Esophagus squamous epithelium (tissue), 5 donors: ENCODE data around the gene PPL. TPM values are rescaled to one million over a fixed set of nuclear protein-coding genes. Genes with fewer than 3 reads are reported as not detected.

ENCODE experiments used
- DNase-seq: peaks from one replicate; lab custom pipeline; 2025; lab: John Stamatoyannopoulos, UW
- H3K27ac ChIP-seq, 4 donors: fragments of 200-600 bp; sonication (generic); one replicate each; pipeline ENCODE4 v1.5.1; 2016 to 2019; ENCODE audit warnings: mild to moderate bottlenecking in 1 of 4
- H3K27me3 ChIP-seq, 4 donors: fragments of 200-600 bp; sonication (generic); 1 replicate in 3 of 4; 2 replicates in 1 of 4; pipeline versions ENCODE4 v1.5.1 to v1.6.0; 2017 to 2021; ENCODE audit warnings: antibody characterized with exemption in 1 of 4
- H3K36me3 ChIP-seq, 3 donors: fragments of 200-600 bp; sonication (generic); one replicate each; pipeline ENCODE4 v1.5.1; 2016 to 2019
- H3K4me1 ChIP-seq, 3 donors: fragments of 200-600 bp; sonication (generic); one replicate each; pipeline ENCODE4 v1.5.1; 2017 to 2019
- H3K4me3 ChIP-seq, 4 donors: fragments of 200-600 bp; sonication (generic); 1 replicate in 3 of 4; 2 replicates in 1 of 4; pipeline ENCODE4 v1.5.1; 2016 to 2019; ENCODE audit warnings: mild to moderate bottlenecking in 2 of 4, moderate library complexity in 1 of 4
- H3K9me3 ChIP-seq, 3 donors: fragments of 200-600 bp; sonication (generic); one replicate each; pipeline ENCODE4 v1.5.1; 2016 to 2019
- POLR2A ChIP-seq, 4 donors: fragments of 450-650 bp; IDR thresholded peaks; one replicate each; pipeline ENCODE4 v1.6.1; 2017; ENCODE audit warnings: antibody characterized with exemption in 4 of 4, mild to moderate bottlenecking in 4 of 4, moderate library complexity in 3 of 4
- WGBS, 2 donors: methylation state at CpG; one replicate each; pipeline ENCODE4 v1.1.5; 2018; 5-methylcytosine and 5-hydroxymethylcytosine counted together
- intact Hi-C: fragments of 100-400 bp; cut with DNase I; formaldehyde crosslinking; loops from one replicate; pipeline ENCODE4 v1.15.0; 2022
- total RNA-seq, 4 donors: library from RNA; depleted of rRNA; stranded (reverse); fragments of >200 nt; gene quantifications; one replicate each; pipeline ENCODE4 v1.1.0, GENCODE V29; 2016
- TF ChIP-seq, protein P1 (sequence below), 6 experiments: fragments of 450-650 bp in 4 of 6; fragments of 200-600 bp in 2 of 6; sonication (generic) in 2 of 6; IDR thresholded peaks; one replicate each; pipeline ENCODE4 v1.5.1; 2016 to 2019; ENCODE audit warnings: antibody characterized with exemption in 6 of 6, mild to moderate bottlenecking in 4 of 6, moderate library complexity in 4 of 6
- donor health status: DM: yes; HTN: yes; CAD: no.

The PPL gene
- total RNA-seq, 4 donors from 2014 or later, result 504 to 1,677 (median 860) TPM

DNA sequence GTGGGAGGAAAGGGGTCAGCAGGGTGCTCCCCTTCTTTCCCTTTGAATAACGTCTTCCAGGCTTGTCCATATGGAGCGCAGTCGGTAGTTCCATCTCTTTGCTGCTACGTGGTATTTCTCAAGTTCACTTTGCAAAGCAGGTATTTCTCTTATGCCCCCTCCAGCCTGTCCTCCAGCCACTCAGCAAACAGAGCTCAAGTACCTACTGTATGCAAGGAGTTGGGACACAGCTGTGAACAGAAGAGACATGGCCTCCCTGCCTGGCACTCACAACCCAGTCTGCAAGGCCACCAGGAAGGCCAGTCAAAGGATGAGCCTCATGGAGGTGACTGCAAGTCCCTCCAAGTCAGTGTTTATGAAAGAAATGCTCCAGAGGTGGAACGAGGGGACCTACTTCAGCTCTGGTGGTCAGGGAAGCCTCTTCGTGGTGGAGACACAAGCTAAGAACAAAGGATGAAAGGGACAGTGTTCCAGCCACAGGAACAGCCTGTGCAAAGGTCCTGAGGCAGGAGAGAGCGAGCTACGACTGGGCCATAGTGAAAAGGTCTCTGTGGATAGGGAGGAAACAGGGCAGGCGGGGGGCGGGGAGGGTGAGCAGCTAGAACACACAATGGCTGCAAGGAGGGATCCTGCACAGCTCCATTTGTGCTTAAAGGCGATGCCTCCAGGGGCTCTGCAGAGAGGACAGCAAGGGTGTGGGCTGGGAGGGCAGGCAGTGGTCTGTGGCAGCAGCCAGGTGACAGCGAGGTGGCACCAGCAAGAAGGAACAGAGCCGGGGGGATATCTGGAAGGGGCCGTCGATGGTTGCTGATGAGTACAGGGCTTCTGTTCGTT, 32.6 kb downstream of the PPL start:
- intact Hi-C loops, result no loop called here
- no peak for TF ChIP-seq POLR2A (IDR thresholded peaks at IDR 0.05)
- TF ChIP-seq, protein P1, sequence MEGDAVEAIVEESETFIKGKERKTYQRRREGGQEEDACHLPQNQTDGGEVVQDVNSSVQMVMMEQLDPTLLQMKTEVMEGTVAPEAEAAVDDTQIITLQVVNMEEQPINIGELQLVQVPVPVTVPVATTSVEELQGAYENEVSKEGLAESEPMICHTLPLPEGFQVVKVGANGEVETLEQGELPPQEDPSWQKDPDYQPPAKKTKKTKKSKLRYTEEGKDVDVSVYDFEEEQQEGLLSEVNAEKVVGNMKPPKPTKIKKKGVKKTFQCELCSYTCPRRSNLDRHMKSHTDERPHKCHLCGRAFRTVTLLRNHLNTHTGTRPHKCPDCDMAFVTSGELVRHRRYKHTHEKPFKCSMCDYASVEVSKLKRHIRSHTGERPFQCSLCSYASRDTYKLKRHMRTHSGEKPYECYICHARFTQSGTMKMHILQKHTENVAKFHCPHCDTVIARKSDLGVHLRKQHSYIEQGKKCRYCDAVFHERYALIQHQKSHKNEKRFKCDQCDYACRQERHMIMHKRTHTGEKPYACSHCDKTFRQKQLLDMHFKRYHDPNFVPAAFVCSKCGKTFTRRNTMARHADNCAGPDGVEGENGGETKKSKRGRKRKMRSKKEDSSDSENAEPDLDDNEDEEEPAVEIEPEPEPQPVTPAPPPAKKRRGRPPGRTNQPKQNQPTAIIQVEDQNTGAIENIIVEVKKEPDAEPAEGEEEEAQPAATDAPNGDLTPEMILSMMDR (IDR thresholded peaks at IDR 0.05), result no peak
- H3K4me3 ChIP-seq, result no peak overlapping the region

DNA sequence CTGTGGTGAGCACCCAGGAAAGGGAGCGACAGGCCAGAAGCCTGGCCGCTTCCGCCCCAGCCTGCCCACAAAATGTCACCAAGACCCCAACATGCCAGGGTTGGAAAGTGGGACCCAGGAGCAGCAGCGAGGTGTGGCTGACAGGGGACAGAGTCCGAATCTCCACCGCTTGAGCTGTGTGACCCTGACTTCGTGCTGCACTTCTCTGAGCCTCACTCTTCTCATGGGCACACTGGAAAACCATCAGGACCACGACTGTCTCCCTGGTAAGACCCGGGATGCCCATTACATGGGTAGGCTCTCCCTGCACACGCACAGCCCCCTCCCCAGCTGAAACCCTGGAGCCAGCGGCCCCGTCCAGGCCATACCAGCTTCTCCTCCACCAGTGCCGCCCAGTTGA, 34.9 kb downstream of the PPL start:
- Histone ChIP-seq H3K36me3 (peaks cover 28 to 100% (median 29%) of the 10 kb centered on the region in 3 donors), H3K27me3 (no peaks in the 10 kb centered on the region), H3K4me1 (peaks cover 0 to 7% (median 0%) of the 10 kb centered on the region in 3 donors), H3K27ac (no peak overlapping the region), H3K9me3 (no peaks in the 10 kb centered on the region), H3K4me3 (no peak overlapping the region)
- 94 to 96% methylated on average over 5 to 9 of the region's 13 CpGs for WGBS, 2 donors
- no peak for TF ChIP-seq POLR2A (IDR thresholded peaks at IDR 0.05)
- TF ChIP-seq, protein P1 (IDR thresholded peaks at IDR 0.05), result no peak
- intact Hi-C loops, result no loop called here
- no peak for DNase-seq

More for the DNA sequence above, 32.6 kb downstream of the PPL start:
- no peak for DNase-seq
- H3K27ac ChIP-seq, result no peak overlapping the region
- WGBS, 2 donors, result 80% methylated on average over 16 of the region's 16 CpGs
- peaks cover 14 to 100% (median 15%) of the 10 kb centered on the region in 3 donors for H3K36me3 ChIP-seq
- H3K9me3 ChIP-seq, result no peaks in the 10 kb centered on the region
- H3K4me1 ChIP-seq, result no peaks in the 10 kb centered on the region
- no peaks in the 10 kb centered on the region for H3K27me3 ChIP-seq

DNA sequence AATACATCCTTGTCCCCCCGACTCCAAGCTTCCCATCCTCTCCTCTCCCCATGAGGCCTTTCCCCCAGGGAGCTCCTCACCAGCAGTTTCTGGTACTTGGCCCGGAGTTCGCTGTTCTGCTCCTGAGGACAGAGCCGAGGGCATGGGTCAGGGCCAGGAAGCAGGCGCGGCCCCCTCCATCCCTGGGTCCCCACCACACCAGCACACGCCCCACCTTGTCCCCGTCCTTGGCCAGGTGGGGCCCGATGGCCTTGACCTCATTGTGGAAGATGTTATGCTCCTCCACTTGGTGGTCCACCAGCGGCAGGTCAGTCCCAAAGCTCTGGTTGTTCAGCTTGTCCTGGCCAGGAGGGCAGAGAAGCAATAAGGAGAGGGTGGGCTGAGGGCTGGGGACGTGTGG, 36.2 kb downstream of the PPL start:
- Histone ChIP-seq H3K36me3 (peaks cover 28 to 100% (median 29%) of the 10 kb centered on the region in 3 donors), H3K27ac (peak overlapping the region in 1 of 4 donors; percentile 21), H3K27me3 (no peaks in the 10 kb centered on the region), H3K4me3 (no peak overlapping the region), H3K4me1 (peaks cover 0 to 7% (median 0%) of the 10 kb centered on the region in 3 donors), H3K9me3 (no peaks in the 10 kb centered on the region)
- intact Hi-C loops, result no loop called here
- 90 to 100% methylated on average over 1 to 4 of the region's 11 CpGs for WGBS, 2 donors
- TF ChIP-seq POLR2A (IDR thresholded peaks at IDR 0.05), result no peak
- no peak for DNase-seq

DNA sequence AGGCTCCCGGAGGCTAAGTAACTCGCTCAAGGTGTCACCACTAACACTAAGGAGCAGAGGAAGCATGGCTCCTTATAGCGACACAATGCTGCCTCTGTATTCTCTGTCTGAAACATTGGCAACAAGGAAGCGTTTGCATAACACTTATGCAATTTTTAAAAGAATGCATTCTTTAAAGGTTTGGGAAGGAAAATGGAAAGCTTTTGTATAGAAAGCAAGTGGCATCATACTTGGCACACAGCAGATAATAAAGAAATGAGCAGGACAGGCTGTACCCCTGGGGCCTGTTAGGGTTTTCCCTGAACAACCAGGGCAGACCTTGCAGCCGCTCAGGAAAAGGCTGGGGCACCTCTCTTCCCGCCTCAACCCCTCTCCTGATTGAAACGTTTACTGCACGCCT, 36.9 kb downstream of the PPL start:
- Histone ChIP-seq H3K27ac (no peak overlapping the region), H3K4me3 (no peak overlapping the region), H3K4me1 (peaks cover 0 to 7% (median 0%) of the 10 kb centered on the region in 3 donors), H3K9me3 (no peaks in the 10 kb centered on the region), H3K36me3 (peaks cover 33 to 100% (median 35%) of the 10 kb centered on the region in 3 donors), H3K27me3 (no peaks in the 10 kb centered on the region)
- TF ChIP-seq POLR2A (IDR thresholded peaks at IDR 0.05), result no peak
- no peak for DNase-seq
- 51 to 61% methylated on average over 7 to 8 of the region's 8 CpGs for WGBS, 2 donors
- intact Hi-C loops, result no loop called here

DNA sequence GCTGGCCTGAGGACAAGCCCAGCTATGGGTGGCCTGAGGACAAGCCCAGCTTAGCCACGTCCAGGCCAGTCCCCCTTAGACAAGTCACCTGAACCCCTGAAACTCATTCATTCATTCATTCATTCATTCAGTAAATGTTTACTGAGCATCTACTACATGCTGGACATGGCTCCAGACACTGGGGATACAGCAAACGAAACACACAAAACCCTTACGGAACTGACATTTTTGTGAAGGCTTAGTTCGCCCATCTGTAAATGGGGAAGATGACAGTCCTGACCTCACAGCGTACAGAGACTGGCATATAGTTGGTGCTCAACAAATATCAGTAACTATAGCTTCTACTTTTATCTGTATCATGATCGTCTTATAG, 37.5 kb downstream of the PPL start:
- Histone ChIP-seq H3K36me3 (peaks cover 34 to 100% (median 41%) of the 10 kb centered on the region in 3 donors), H3K27me3 (no peaks in the 10 kb centered on the region), H3K9me3 (no peaks in the 10 kb centered on the region), H3K27ac (no peak overlapping the region), H3K4me3 (no peak overlapping the region), H3K4me1 (peaks cover 0 to 7% (median 0%) of the 10 kb centered on the region in 3 donors)
- WGBS, 2 donors, result 76 to 80% methylated on average over 6 of the region's 6 CpGs
- DNase-seq, result no peak
- TF ChIP-seq, protein P1 (IDR thresholded peaks at IDR 0.05), result no peak
- no peak for TF ChIP-seq POLR2A (IDR thresholded peaks at IDR 0.05)
- intact Hi-C loops, result no loop called here

DNA sequence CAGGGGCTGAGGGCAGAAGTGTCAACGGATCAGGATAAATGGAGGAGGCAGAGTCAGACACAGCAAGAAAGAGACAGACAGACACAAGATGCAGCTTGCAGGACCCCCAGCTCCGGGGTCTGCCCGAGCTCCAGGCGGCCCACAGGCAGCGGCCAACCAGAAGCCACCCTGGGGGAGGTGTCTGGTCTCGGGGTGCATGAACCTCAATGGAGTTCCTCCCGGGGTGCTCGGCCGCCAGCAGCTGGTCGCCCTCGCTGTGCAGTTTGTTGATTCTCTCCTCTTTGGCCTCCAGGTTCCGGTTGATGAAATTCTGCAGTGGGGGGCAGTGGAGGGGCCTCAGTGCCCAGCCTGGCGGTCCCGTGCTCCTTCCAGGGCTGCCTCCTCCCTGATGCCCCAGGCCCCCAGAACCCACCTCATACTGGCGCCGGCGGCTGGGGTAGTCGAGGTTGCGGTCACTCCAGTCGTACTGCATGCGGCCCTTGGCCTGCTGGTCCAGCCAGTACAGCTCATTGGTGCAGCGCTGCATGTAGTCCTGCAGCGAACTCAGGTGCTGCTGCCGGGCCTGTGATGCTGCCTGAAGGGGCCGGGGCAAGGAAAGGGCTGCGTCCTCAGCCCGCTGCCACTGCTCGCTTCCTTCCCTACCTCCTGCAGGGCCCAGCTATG, 38.0 kb downstream of the PPL start:
- no peak for DNase-seq
- H3K27ac ChIP-seq, result no peak overlapping the region
- H3K27me3 ChIP-seq, result no peaks in the 10 kb centered on the region
- intact Hi-C loops, result no loop called here
- no peaks in the 10 kb centered on the region for H3K9me3 ChIP-seq
- 88% methylated on average over 12 to 20 of the region's 28 CpGs for WGBS, 2 donors
- no peak for TF ChIP-seq POLR2A (IDR thresholded peaks at IDR 0.05)
- TF ChIP-seq, protein P1 (IDR thresholded peaks at IDR 0.05), result no peak
- H3K4me3 ChIP-seq, result no peak overlapping the region
- H3K36me3 ChIP-seq, result peaks cover 38 to 100% (median 45%) of the 10 kb centered on the region in 3 donors
- H3K4me1 ChIP-seq, result peaks cover 0 to 7% (median 0%) of the 10 kb centered on the region in 3 donors
